ENCODE measurements around the gene KXD1. TPM values are rescaled to one million over a fixed set of nuclear protein-coding genes. Genes with fewer than 3 reads are reported as not detected.

KXD1 gene
- total RNA-seq, 4 donors from 2014 or later = 97.2 to 145 (median 120) TPM

- TF ChIP-seq CTCF (IDR thresholded peaks at IDR 0.05; ENCODE audit: low read depth) = no peak
Measured at GRCh38 chr19:18571564-18572344, 14.1 kb downstream of the KXD1 start, which contains the start of gene UBA52. Gene UBA52, plus strand, starts transcription at chr19:18571857. Its CDS starts 1,444 bp downstream, at chr19:18573301.

- no peak for TF ChIP-seq CTCF (IDR thresholded peaks at IDR 0.05; ENCODE audit: low read depth)
Measured at GRCh38 chr19:18574691-18575291, 17.1 kb downstream of the KXD1 start.

- no peak for TF ChIP-seq CTCF (IDR thresholded peaks at IDR 0.05; ENCODE audit: low read depth)
Measured at GRCh38 chr19:18576383-18576782, 18.7 kb downstream of the KXD1 start.

- TF ChIP-seq CTCF (IDR thresholded peaks at IDR 0.05; ENCODE audit: low read depth) = no peak
Measured at GRCh38 chr19:18577365-18577914, 19.8 kb downstream of the KXD1 start.

- no peak for TF ChIP-seq CTCF (IDR thresholded peaks at IDR 0.05; ENCODE audit: low read depth)
Measured at GRCh38 chr19:18580311-18580710, 22.6 kb downstream of the KXD1 start.

GRCh38 chr19:18586306-18586705 is 28.6 kb downstream of the KXD1 start:
- TF ChIP-seq CTCF (IDR thresholded peaks at IDR 0.05; ENCODE audit: low read depth) = no peak

- no peak for TF ChIP-seq CTCF (IDR thresholded peaks at IDR 0.05; ENCODE audit: low read depth)
Measured at GRCh38 chr19:18587561-18587960, 29.9 kb downstream of the KXD1 start.
